HCT116 (cell line): ENCODE measurements around the gene FAM110C. TPM values are rescaled to one million over a fixed set of nuclear protein-coding genes. Genes with fewer than 3 reads are reported as not detected.

Source experiments
- ATAC-seq: fragments of 200-7000 bp; cut with Tn5 transposase; 2 replicates; pipeline ENCODE4 v1.9.1; 2020; ENCODE audit warnings: mild to moderate bottlenecking, moderate library complexity
- BruUV-seq: library from RNA; stranded (reverse); fragments of 400-500 nt; replicated peaks from 2 replicates; lab custom pipeline; 2021; lab: Mats Ljungman, UMichigan
- CTCF ChIA-PET: fragments of 300-600 bp; sonication (Branson Sonifier 250); formaldehyde crosslinking; loops from one replicate; lab custom pipeline; 2021; ENCODE audit warnings: antibody characterized with exemption; lab: Charles Lee
- POLR2A ChIA-PET: fragments of 300-600, 350-600 bp; sonication (Branson Sonifier 250); formaldehyde crosslinking; loops from one replicate; lab custom pipeline; 2021; ENCODE audit warnings: antibody characterized with exemption; lab: Charles Lee
- RAD21 ChIA-PET, 2 experiments: fragments of 300-600 bp; sonication (Branson Sonifier 250); formaldehyde crosslinking; loops; one replicate each; lab custom pipeline; 2023; ENCODE audit warnings: low total read pairs in 2 of 2; ENCODE audit not compliant: uncharacterized antibody in 2 of 2, unreplicated experiment in 2 of 2, low non-redundant PET in 1 of 2; lab: Charles Lee
- DNase-seq: peaks from one replicate; pipeline ENCODE4 v3.0.0-alpha.2; 2010; ENCODE audit warnings: low read depth, low spot score
- H2AFZ ChIP-seq: fragments of 200-600 bp; shearing (Covaris generic), sonication (generic); 2 replicates; pipeline ENCODE4 v1.6.1; 2017; ENCODE audit warnings: low read depth, mixed run types, mixed read lengths, antibody characterized with exemption, low read length; ENCODE audit not compliant: poor library complexity, severe bottlenecking
- H3K27ac ChIP-seq: 2 replicates; pipeline ENCODE4 v1.5.1; 2012; ENCODE audit warnings: low read depth, low read length
- H3K27me3 ChIP-seq: fragments of 200-600 bp; sonication (generic); 2 replicates; pipeline ENCODE4 v1.6.1; 2016; ENCODE audit warnings: mixed run types, low read length, mixed read lengths; ENCODE audit not compliant: insufficient read depth
- H3K36me3 ChIP-seq, 2 experiments: fragments of 200-500 bp in 1 of 2; fragments of 200-600 bp in 1 of 2; sonication (Bioruptor generic) in 1 of 2; sonication (generic) in 1 of 2; 2 replicates each; pipeline versions ENCODE4 v1.5.1 to v1.6.1; 2014 to 2016; ENCODE audit warnings: low read length in 2 of 2, inconsistent platforms in 1 of 2, mixed read lengths in 1 of 2, mixed run types in 1 of 2; ENCODE audit not compliant: insufficient read depth in 2 of 2, control insufficient read depth in 1 of 2
- H3K4me1 ChIP-seq, 2 experiments: fragments of 200-600 bp in 1 of 2; sonication (generic) in 1 of 2; 2 replicates each; pipeline versions ENCODE4 v1.5.1 to v1.6.1; 2012 to 2017; ENCODE audit warnings: low read length in 2 of 2, inconsistent platforms in 1 of 2, mild to moderate bottlenecking in 1 of 2, mixed read lengths in 1 of 2, mixed run types in 1 of 2, moderate library complexity in 1 of 2; ENCODE audit not compliant: insufficient read depth in 2 of 2, control insufficient read depth in 1 of 2
- H3K4me2 ChIP-seq: fragments of 200-600 bp; sonication (generic); 2 replicates; pipeline ENCODE4 v1.6.1; 2017; ENCODE audit warnings: mixed run types, low read length, mixed read lengths
- H3K4me3 ChIP-seq, 2 experiments: fragments of 200-600 bp in 1 of 2; sonication (generic) in 1 of 2; replicated peaks in 1 of 2; 2 replicates each; pipeline ENCODE4 v1.5.1; 2011 to 2016; ENCODE audit warnings: low read length in 2 of 2, control low read depth in 1 of 2, low read depth in 1 of 2, mild to moderate bottlenecking in 1 of 2, mixed read lengths in 1 of 2, mixed run types in 1 of 2
- H3K79me2 ChIP-seq: fragments of 200-600 bp; sonication (generic); 2 replicates; pipeline ENCODE4 v1.6.1; 2017; ENCODE audit warnings: mild to moderate bottlenecking, mixed run types, low read length, moderate library complexity, mixed read lengths; ENCODE audit not compliant: insufficient read depth
- H3K9ac ChIP-seq: fragments of 200-600 bp; sonication (generic); 2 replicates; pipeline ENCODE4 v1.6.1; 2016; ENCODE audit warnings: low read length, mixed read lengths
- H3K9me2 ChIP-seq: fragments of 200-600 bp; sonication (generic), shearing (Covaris generic); 2 replicates; pipeline ENCODE4 v1.6.1; 2017; ENCODE audit warnings: mixed run types, mild to moderate bottlenecking, moderate library complexity; ENCODE audit not compliant: insufficient read depth
- H3K9me3 ChIP-seq, 2 experiments: fragments of 200-500 bp in 1 of 2; fragments of 200-600 bp in 1 of 2; sonication (Bioruptor generic) in 1 of 2; sonication (generic) in 1 of 2; 2 replicates each; pipeline ENCODE4 v1.6.1; 2014 to 2017; ENCODE audit warnings: low read length in 2 of 2, mixed read lengths in 2 of 2, inconsistent platforms in 1 of 2, low read depth in 1 of 2, mild to moderate bottlenecking in 1 of 2, mixed run types in 1 of 2, moderate library complexity in 1 of 2; ENCODE audit not compliant: control insufficient read depth in 1 of 2, insufficient read depth in 1 of 2
- H4K20me1 ChIP-seq: fragments of 200-600 bp; sonication (generic), shearing (Covaris generic); 2 replicates; pipeline ENCODE4 v1.6.1; 2017; ENCODE audit warnings: mixed run types, mild to moderate bottlenecking, moderate library complexity; ENCODE audit not compliant: insufficient read depth
- CBX3 ChIP-seq: IDR thresholded peaks from 2 replicates; pipeline ENCODE4 v1.6.1; 2012; ENCODE audit warnings: low read depth
- CEBPB ChIP-seq: IDR thresholded peaks from 2 replicates; pipeline ENCODE4 v1.6.1; 2012; ENCODE audit warnings: low read depth
- EGR1 ChIP-seq: IDR thresholded peaks from 2 replicates; pipeline ENCODE4 v1.6.1; 2012; ENCODE audit warnings: low read depth
- ELF1 ChIP-seq: IDR thresholded peaks from 2 replicates; pipeline ENCODE4 v1.6.1; 2012; ENCODE audit warnings: low read depth, borderline replicate concordance
- EZH2 ChIP-seq: fragments of 200-600 bp; sonication (generic); IDR thresholded peaks from 2 replicates; pipeline ENCODE4 v1.6.1; 2017; ENCODE audit warnings: antibody characterized with exemption, mixed run types
- EZH2phosphoT487 ChIP-seq: fragments of 200-600 bp; IDR thresholded peaks from 2 replicates; pipeline ENCODE4 v1.6.1; 2018; ENCODE audit warnings: antibody characterized with exemption, borderline replicate concordance
- FOSL1 ChIP-seq: IDR thresholded peaks from 2 replicates; pipeline ENCODE4 v1.6.1; 2012; ENCODE audit warnings: low read depth
- JUND ChIP-seq: IDR thresholded peaks from 2 replicates; pipeline ENCODE4 v1.6.1; 2012
- POLR2AphosphoS5 ChIP-seq: IDR thresholded peaks from 2 replicates; pipeline ENCODE4 v1.6.1; 2011; ENCODE audit warnings: mild to moderate bottlenecking, low read depth, low read length, moderate library complexity
- SIN3A ChIP-seq: IDR thresholded peaks from 2 replicates; pipeline ENCODE4 v1.6.1; 2012; ENCODE audit warnings: low read depth
- TCF7L2 ChIP-seq: IDR thresholded peaks from 2 replicates; pipeline ENCODE4 v1.7.0; 2011; ENCODE audit warnings: borderline replicate concordance, inconsistent platforms; ENCODE audit not compliant: insufficient read depth, insufficient read length; ENCODE audit errors: extremely low read depth
- YY1 ChIP-seq: IDR thresholded peaks from 2 replicates; pipeline ENCODE4 v1.6.1; 2011; ENCODE audit warnings: low read length, low read depth, moderate library complexity, mild to moderate bottlenecking; ENCODE audit not compliant: insufficient replicate concordance; ENCODE audit errors: extremely low read depth
- ZFX ChIP-seq: fragments of 450-650 bp; IDR thresholded peaks from 2 replicates; pipeline ENCODE4 v1.6.1; 2017
- intact Hi-C: fragments of 100-400 bp; cut with micrococcal nuclease; formaldehyde crosslinking; loops from 2 replicates; pipeline ENCODE4 v1.10.0; 2022
- total RNA-seq: library from RNA; stranded (reverse); gene quantifications from one replicate; pipeline ENCODE4 v1.2.1, GENCODE V29; 2021; ENCODE audit not compliant: unreplicated experiment
- TF ChIP-seq, protein P1 (sequence below), 3 experiments: fragments of 200-600 bp in 1 of 3; sonication (generic) in 1 of 3; IDR thresholded peaks in 2 of 3; conservative IDR thresholded peaks in 1 of 3; 2 replicates each; pipeline ENCODE4 v1.5.1; 2012 to 2017; ENCODE audit warnings: low read depth in 2 of 3, low read length in 2 of 3, antibody characterized with exemption in 1 of 3, borderline replicate concordance in 1 of 3, control low read depth in 1 of 3, mild to moderate bottlenecking in 1 of 3, mixed read lengths in 1 of 3, mixed run types in 1 of 3, moderate library complexity in 1 of 3; ENCODE audit not compliant: insufficient read depth in 1 of 3
- TF ChIP-seq, protein P2 (sequence below): IDR thresholded peaks from 2 replicates; pipeline ENCODE4 v1.6.1; 2012; ENCODE audit warnings: low read depth
- TF ChIP-seq, protein P3 (sequence below): IDR thresholded peaks from 2 replicates; pipeline ENCODE4 v1.6.1; 2011; ENCODE audit warnings: mild to moderate bottlenecking, low read length, moderate library complexity; ENCODE audit not compliant: insufficient replicate concordance; ENCODE audit errors: extremely low read depth
- TF ChIP-seq, protein P4 (sequence below): IDR thresholded peaks from 2 replicates; pipeline ENCODE4 v1.6.1; 2012
- TF ChIP-seq, protein P5 (sequence below): IDR thresholded peaks from 2 replicates; pipeline ENCODE4 v1.6.1; 2012

Gene FAM110C
- total RNA-seq, 1 experiment from 2014 or later, result 20.3 TPM

DNA sequence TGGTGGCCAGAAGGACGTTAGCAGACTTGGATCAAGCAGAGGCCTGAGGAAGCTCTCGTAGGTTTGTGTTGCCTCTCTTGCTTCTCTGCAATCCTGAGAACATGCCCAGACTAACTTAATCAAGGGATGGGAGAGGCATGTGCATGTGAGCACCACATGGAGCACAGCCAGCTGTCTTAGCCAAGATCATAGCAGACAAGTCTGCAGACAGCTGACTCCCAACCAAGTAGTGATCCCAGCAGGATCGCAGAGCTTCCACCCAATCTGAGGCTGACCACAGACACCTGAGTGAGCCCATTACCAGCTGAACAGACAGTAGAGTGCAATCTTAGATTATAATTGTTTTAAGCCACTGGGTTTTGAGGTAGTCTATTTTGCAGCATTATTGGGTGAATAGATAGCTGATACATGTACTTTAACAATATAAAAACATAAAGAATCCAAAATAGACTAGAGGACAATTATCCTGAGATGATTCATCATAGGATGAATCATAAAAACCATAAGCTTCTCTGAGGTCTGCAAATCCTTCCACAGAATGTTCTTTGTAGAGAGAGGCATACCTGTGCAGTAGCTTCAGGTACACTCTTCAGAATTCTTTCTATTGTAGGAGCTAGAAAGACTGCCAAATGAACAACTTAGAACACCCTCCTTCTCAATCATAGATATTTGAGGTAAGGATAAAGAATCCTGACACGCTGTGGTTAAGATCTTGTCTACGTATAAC, 25.2 kb upstream of the FAM110C start:
- DNase-seq (peak; percentile 36), ATAC-seq (peak; percentile 70)
- no peaks in the 10 kb centered on the region for H4K20me1 ChIP-seq
- H2AFZ ChIP-seq, result peak overlapping the region; percentile 6
- intact Hi-C loops, result no loop called here
- H3K4me3 ChIP-seq, result no peak overlapping the region
- H3K9ac ChIP-seq, result no peak overlapping the region
- CTCF ChIA-PET, result interaction anchor here (2.0 kb wide), 1 partner anchor 71 kb away, joined by 9 read pairs; no protein-coding TSS in a partner anchor
- H3K9me2 ChIP-seq, result no peaks in the 10 kb centered on the region
- POLR2A ChIA-PET, result interaction anchor here (1.0 kb wide), 1 partner anchor 25 kb away, joined by 4 read pairs; no protein-coding TSS in a partner anchor
- H3K79me2 ChIP-seq, result no peaks in the 10 kb centered on the region
- no TSS peak for BruUV-seq
- H3K36me3 ChIP-seq, result no peaks in the 10 kb centered on the region
- no peaks in the 10 kb centered on the region for H3K27me3 ChIP-seq
- peaks cover 13 to 42% of the 10 kb centered on the region in 2 experiments for H3K4me1 ChIP-seq
- H3K27ac ChIP-seq, result 0 out of 2 replicates have a peak overlapping the region, but pooled peaks have one; percentile 5
- no peaks in the 10 kb centered on the region for H3K9me3 ChIP-seq
- RAD21 ChIA-PET, result no interaction called here
- H3K4me2 ChIP-seq, result peak overlapping the region; percentile 37
- TF ChIP-seq, protein P1, sequence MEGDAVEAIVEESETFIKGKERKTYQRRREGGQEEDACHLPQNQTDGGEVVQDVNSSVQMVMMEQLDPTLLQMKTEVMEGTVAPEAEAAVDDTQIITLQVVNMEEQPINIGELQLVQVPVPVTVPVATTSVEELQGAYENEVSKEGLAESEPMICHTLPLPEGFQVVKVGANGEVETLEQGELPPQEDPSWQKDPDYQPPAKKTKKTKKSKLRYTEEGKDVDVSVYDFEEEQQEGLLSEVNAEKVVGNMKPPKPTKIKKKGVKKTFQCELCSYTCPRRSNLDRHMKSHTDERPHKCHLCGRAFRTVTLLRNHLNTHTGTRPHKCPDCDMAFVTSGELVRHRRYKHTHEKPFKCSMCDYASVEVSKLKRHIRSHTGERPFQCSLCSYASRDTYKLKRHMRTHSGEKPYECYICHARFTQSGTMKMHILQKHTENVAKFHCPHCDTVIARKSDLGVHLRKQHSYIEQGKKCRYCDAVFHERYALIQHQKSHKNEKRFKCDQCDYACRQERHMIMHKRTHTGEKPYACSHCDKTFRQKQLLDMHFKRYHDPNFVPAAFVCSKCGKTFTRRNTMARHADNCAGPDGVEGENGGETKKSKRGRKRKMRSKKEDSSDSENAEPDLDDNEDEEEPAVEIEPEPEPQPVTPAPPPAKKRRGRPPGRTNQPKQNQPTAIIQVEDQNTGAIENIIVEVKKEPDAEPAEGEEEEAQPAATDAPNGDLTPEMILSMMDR (IDR thresholded peaks at IDR 0.05 in 2 of 3, conservative IDR thresholded peaks at IDR 0.05 in 1 of 3; ENCODE audit: borderline replicate concordance in 1 of 3, insufficient read depth in 1 of 3, low read depth in 2 of 3, low read length in 2 of 3), result no peak
- TF ChIP-seq YY1 (no peak), CEBPB (no peak), EGR1 (0 out of 2 replicates have a peak, but pooled peaks have one; percentile 39), JUND (peak; percentile 85), POLR2AphosphoS5 (no peak), SIN3A (no peak), CBX3 (peak; percentile 74; the same call in 1 of the 2 replicates), ZFX (no peak), TCF7L2 (no peak), EZH2 (no peak), ELF1 (no peak), EZH2phosphoT487 (no peak), FOSL1 (peak; percentile 94)
- TF ChIP-seq, protein P2, sequence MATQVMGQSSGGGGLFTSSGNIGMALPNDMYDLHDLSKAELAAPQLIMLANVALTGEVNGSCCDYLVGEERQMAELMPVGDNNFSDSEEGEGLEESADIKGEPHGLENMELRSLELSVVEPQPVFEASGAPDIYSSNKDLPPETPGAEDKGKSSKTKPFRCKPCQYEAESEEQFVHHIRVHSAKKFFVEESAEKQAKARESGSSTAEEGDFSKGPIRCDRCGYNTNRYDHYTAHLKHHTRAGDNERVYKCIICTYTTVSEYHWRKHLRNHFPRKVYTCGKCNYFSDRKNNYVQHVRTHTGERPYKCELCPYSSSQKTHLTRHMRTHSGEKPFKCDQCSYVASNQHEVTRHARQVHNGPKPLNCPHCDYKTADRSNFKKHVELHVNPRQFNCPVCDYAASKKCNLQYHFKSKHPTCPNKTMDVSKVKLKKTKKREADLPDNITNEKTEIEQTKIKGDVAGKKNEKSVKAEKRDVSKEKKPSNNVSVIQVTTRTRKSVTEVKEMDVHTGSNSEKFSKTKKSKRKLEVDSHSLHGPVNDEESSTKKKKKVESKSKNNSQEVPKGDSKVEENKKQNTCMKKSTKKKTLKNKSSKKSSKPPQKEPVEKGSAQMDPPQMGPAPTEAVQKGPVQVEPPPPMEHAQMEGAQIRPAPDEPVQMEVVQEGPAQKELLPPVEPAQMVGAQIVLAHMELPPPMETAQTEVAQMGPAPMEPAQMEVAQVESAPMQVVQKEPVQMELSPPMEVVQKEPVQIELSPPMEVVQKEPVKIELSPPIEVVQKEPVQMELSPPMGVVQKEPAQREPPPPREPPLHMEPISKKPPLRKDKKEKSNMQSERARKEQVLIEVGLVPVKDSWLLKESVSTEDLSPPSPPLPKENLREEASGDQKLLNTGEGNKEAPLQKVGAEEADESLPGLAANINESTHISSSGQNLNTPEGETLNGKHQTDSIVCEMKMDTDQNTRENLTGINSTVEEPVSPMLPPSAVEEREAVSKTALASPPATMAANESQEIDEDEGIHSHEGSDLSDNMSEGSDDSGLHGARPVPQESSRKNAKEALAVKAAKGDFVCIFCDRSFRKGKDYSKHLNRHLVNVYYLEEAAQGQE, result no peak
- TF ChIP-seq, protein P3, sequence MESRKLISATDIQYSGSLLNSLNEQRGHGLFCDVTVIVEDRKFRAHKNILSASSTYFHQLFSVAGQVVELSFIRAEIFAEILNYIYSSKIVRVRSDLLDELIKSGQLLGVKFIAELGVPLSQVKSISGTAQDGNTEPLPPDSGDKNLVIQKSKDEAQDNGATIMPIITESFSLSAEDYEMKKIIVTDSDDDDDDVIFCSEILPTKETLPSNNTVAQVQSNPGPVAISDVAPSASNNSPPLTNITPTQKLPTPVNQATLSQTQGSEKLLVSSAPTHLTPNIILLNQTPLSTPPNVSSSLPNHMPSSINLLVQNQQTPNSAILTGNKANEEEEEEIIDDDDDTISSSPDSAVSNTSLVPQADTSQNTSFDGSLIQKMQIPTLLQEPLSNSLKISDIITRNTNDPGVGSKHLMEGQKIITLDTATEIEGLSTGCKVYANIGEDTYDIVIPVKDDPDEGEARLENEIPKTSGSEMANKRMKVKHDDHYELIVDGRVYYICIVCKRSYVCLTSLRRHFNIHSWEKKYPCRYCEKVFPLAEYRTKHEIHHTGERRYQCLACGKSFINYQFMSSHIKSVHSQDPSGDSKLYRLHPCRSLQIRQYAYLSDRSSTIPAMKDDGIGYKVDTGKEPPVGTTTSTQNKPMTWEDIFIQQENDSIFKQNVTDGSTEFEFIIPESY, result no peak
- TF ChIP-seq, protein P4, sequence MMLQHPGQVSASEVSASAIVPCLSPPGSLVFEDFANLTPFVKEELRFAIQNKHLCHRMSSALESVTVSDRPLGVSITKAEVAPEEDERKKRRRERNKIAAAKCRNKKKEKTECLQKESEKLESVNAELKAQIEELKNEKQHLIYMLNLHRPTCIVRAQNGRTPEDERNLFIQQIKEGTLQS, result no peak
- TF ChIP-seq, protein P5, sequence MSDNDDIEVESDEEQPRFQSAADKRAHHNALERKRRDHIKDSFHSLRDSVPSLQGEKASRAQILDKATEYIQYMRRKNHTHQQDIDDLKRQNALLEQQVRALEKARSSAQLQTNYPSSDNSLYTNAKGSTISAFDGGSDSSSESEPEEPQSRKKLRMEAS, result peak; percentile 54; the same call in 1 of the 2 replicates
